GM12878 (cell line): Measurements from ENCODE around the gene IFT52. TPM values are rescaled to one million over a fixed set of nuclear protein-coding genes. Genes with fewer than 3 reads are reported as not detected.

ENCODE experiments used
- ATAC-seq: fragments of 200-7000 bp; cut with Tn5 transposase; 3 replicates; pipeline ENCODE4 v1.9.1; 2020; ENCODE audit warnings: mild to moderate bottlenecking, moderate library complexity
- BruUV-seq: library from RNA; stranded (reverse); fragments of 400-500 nt; replicated peaks from 2 replicates; lab custom pipeline; 2021; lab: Mats Ljungman, UMichigan
- CTCF ChIA-PET: fragments of 300-600 bp; sonication (Branson Sonifier 250); formaldehyde crosslinking; extraction: SDS; loops from one replicate; lab custom pipeline; 2021; ENCODE audit warnings: inconsistent platforms; lab: Yijun Ruan, JAX
- POLR2A ChIA-PET: fragments of 350-600 bp; formaldehyde crosslinking; extraction: SDS; loops from one replicate; lab custom pipeline; 2021; ENCODE audit warnings: inconsistent platforms; lab: Charles Lee
- RAD21 ChIA-PET: fragments of 300-600 bp; sonication (Branson Sonifier 250); formaldehyde crosslinking; loops from one replicate; lab custom pipeline; 2023; ENCODE audit warnings: antibody characterized with exemption; ENCODE audit not compliant: unreplicated experiment; lab: Charles Lee
- SMC1A ChIA-PET: fragments of 300-600 bp; sonication (Branson Sonifier 250); formaldehyde crosslinking; loops from one replicate; lab custom pipeline; 2023; ENCODE audit not compliant: unreplicated experiment, uncharacterized antibody; lab: Charles Lee
- DNase-seq: peaks from one replicate; pipeline ENCODE4 v3.0.0-alpha.2; 2011; ENCODE audit warnings: low read depth, low spot score
- FAIRE-seq: peaks from 3 replicates; lab custom pipeline; 2011; peaks lifted over from hg19 to GRCh38; lab: Jason Lieb, UNC
- H2AFZ ChIP-seq: 2 replicates; pipeline ENCODE4 v1.6.0; 2011; ENCODE audit warnings: low read depth, low read length, control low read depth; ENCODE audit not compliant: control insufficient read depth
- H3K27ac ChIP-seq: 2 replicates; pipeline ENCODE4 v1.5.1; 2011; ENCODE audit warnings: control low read depth; ENCODE audit not compliant: control insufficient read depth, insufficient read depth
- H3K27me3 ChIP-seq, 2 experiments: replicated peaks in 1 of 2; 2 replicates each; pipeline versions ENCODE4 v1.6.0 to v1.6.1; 2011; ENCODE audit warnings: low read length in 1 of 2; ENCODE audit not compliant: control insufficient read depth in 2 of 2, insufficient read depth in 2 of 2
- H3K36me3 ChIP-seq, 2 experiments: 2 replicates each; pipeline ENCODE4 v1.5.1; 2011; ENCODE audit warnings: low read length in 1 of 2; ENCODE audit not compliant: control insufficient read depth in 2 of 2, insufficient read depth in 2 of 2
- H3K4me1 ChIP-seq: 2 replicates; pipeline ENCODE4 v1.6.1; 2011; ENCODE audit warnings: mild to moderate bottlenecking, low read length, moderate library complexity, mixed read lengths; ENCODE audit not compliant: control insufficient read depth, insufficient read depth
- H3K4me2 ChIP-seq: 2 replicates; pipeline ENCODE4 v1.6.0; 2011; ENCODE audit warnings: control low read depth; ENCODE audit not compliant: control insufficient read depth, insufficient read depth
- H3K4me3 ChIP-seq: fragments of 200-600 bp; sonication (generic); 2 replicates; pipeline ENCODE4 v1.5.1; 2016
- H3K79me2 ChIP-seq: 2 replicates; pipeline ENCODE4 v1.6.0; 2011; ENCODE audit warnings: low read length; ENCODE audit not compliant: control insufficient read depth, insufficient read depth
- H3K9ac ChIP-seq: 2 replicates; pipeline ENCODE4 v1.8.0; 2011; ENCODE audit warnings: low read length, control low read depth, mixed read lengths; ENCODE audit not compliant: control insufficient read depth, insufficient read depth
- H3K9me3 ChIP-seq: replicated peaks from 3 replicates; pipeline ENCODE4 v1.5.1; 2011; ENCODE audit warnings: mild to moderate bottlenecking, low read length; ENCODE audit not compliant: control insufficient read depth, insufficient read depth
- H4K20me1 ChIP-seq: 2 replicates; pipeline ENCODE4 v1.6.0; 2011; ENCODE audit not compliant: control insufficient read depth, insufficient read depth
- CEBPB ChIP-seq, 2 experiments: fragments of 150-350 bp in 1 of 2; IDR thresholded peaks; 2 replicates each; pipeline ENCODE4 v1.6.1; 2012 to 2014; ENCODE audit warnings: low read depth in 2 of 2, low read length in 2 of 2, borderline replicate concordance in 1 of 2, inconsistent platforms in 1 of 2
- EZH2 ChIP-seq: IDR thresholded peaks from 2 replicates; pipeline ENCODE4 v1.6.1; 2012; ENCODE audit warnings: low read depth, mild to moderate bottlenecking, control low read depth, inconsistent platforms, low read length, borderline replicate concordance; ENCODE audit not compliant: control insufficient read depth
- KLF5 ChIP-seq: fragments of 450-650 bp; IDR thresholded peaks from 2 replicates; pipeline ENCODE4 v1.6.1; 2014; ENCODE audit warnings: mild to moderate bottlenecking; ENCODE audit not compliant: partially characterized antibody
- NR2F1 ChIP-seq: fragments of 450-650 bp; conservative IDR thresholded peaks from 2 replicates; pipeline ENCODE4 v1.6.1; 2017; ENCODE audit warnings: mild to moderate bottlenecking
- NRF1 ChIP-seq: conservative IDR thresholded peaks from 2 replicates; pipeline ENCODE4 v1.6.1; 2011; ENCODE audit warnings: mild to moderate bottlenecking, low read depth, low read length, improper control_type of control experiment
- PAX5 ChIP-seq: IDR thresholded peaks from 2 replicates; pipeline ENCODE4 v1.6.1; 2011; ENCODE audit warnings: low read depth, low read length, borderline replicate concordance
- RFX5 ChIP-seq: IDR thresholded peaks from 2 replicates; pipeline ENCODE4 v1.6.1; 2011; ENCODE audit warnings: low read depth, low read length, improper control_type of control experiment
- USF2 ChIP-seq: IDR thresholded peaks from 2 replicates; pipeline ENCODE4 v1.6.1; 2011; ENCODE audit warnings: low read depth, low read length, improper control_type of control experiment, borderline replicate concordance
- YY1 ChIP-seq: IDR thresholded peaks from 2 replicates; pipeline ENCODE4 v1.6.1; 2011; ENCODE audit warnings: low read depth, mild to moderate bottlenecking, low read length
- ZBTB33 ChIP-seq: fragments of 450-650 bp; IDR thresholded peaks from 2 replicates; pipeline ENCODE4 v1.6.1; 2017; ENCODE audit warnings: mild to moderate bottlenecking
- ZNF592 ChIP-seq: fragments of 450-650 bp; IDR thresholded peaks from 2 replicates; pipeline ENCODE4 v1.6.1; 2017; ENCODE audit warnings: mild to moderate bottlenecking, moderate library complexity
- WGBS: methylation state at CpG from one replicate; pipeline ENCODE4 v1.1.6; 2016; ENCODE audit warnings: low lambda C conversion rate; ENCODE audit not compliant: insufficient replicate concordance, insufficient coverage; ENCODE audit errors: missing lambda C conversion rate; 5-methylcytosine and 5-hydroxymethylcytosine counted together
- in situ Hi-C: fragments of 300-500 bp; cut with MboI; formaldehyde crosslinking; loops from 9 replicates; pipeline ENCODE4 v1.14.3; 2018; ENCODE audit warnings: mixed read lengths
- intact Hi-C: fragments of 100-400 bp; cut with micrococcal nuclease; formaldehyde crosslinking; loops from one replicate; pipeline ENCODE4 v1.14.2; 2022; ENCODE audit not compliant: unreplicated experiment
- polyA plus RNA-seq, 11 experiments: library from polyadenylated mRNA; depleted of rRNA in 4 of 11; unstranded in 6 of 11; stranded (reverse) in 5 of 11; fragments of >200 nt; fragmentation: Nextera tagmentation in 4 of 11; fragmentation: Illumina TruSeq in 1 of 11; extraction: Ambion mirVana in 4 of 11; extraction: Trizol in 1 of 11; gene quantifications; 1 replicate in 1 of 11; 2 replicates in 10 of 11; pipeline versions ENCODE4 v1.2.1 to v1.2.3, GENCODE V29; 2011 to 2016; ENCODE audit warnings: inconsistent platforms in 2 of 11, missing spikeins in 2 of 11, low read depth in 1 of 11
- total RNA-seq, 4 experiments: library from RNA; depleted of rRNA in 3 of 4; stranded (reverse); fragments of >200 nt in 3 of 4; fragmentation: Illumina TruSeq in 1 of 4; extraction: Trizol in 1 of 4; gene quantifications; 2 replicates each; pipeline versions ENCODE4 v1.2.1 to v1.2.3, GENCODE V29; 2013 to 2021

IFT52 gene
- total and polyA plus RNA-seq, 10 of the 15 experiments (the other 5 are each of a cell fraction or from before 2014, with no cell fraction given) = 18.1 to 30.5 (median 26.0) TPM

- CTCF ChIA-PET = interaction anchor here (0.7 to 2.0 kb wide), 2 partner anchors 128 to 185 kb away, joined by 3 to 16 read pairs; no protein-coding TSS in a partner anchor
- no peak for TF ChIP-seq RFX5
- TF ChIP-seq NR2F1 = no peak
- TF ChIP-seq USF2 = no peak
- no peak for TF ChIP-seq YY1
- no peak for TF ChIP-seq NRF1
- no peak for TF ChIP-seq CEBPB (IDR thresholded peaks at IDR 0.05; ENCODE audit: borderline replicate concordance in 1 of 2, low read depth in 2 of 2, low read length in 2 of 2)
- no peak for TF ChIP-seq KLF5
- no peak for TF ChIP-seq PAX5
- no peak for TF ChIP-seq ZBTB33
- no peak for TF ChIP-seq ZNF592
- no peak for TF ChIP-seq EZH2
- no peak overlapping the region for H3K4me3 ChIP-seq
- H3K79me2 ChIP-seq = no peaks in the 10 kb centered on the region
- H3K27ac ChIP-seq = no peak overlapping the region
- DNase-seq = no peak
- in situ Hi-C loops (no loop called here), intact Hi-C loops (no loop called here)
- H3K27me3 ChIP-seq = no peaks in the 10 kb centered on the region
- H3K4me1 ChIP-seq = no peaks in the 10 kb centered on the region
- no peak overlapping the region for H2AFZ ChIP-seq
- no TSS peak for BruUV-seq
- H3K4me2 ChIP-seq = no peak overlapping the region
- H4K20me1 ChIP-seq = no peaks in the 10 kb centered on the region
- H3K9ac ChIP-seq = no peak overlapping the region
- no peak for FAIRE-seq
- no peaks in the 10 kb centered on the region for H3K36me3 ChIP-seq
- POLR2A ChIA-PET = no interaction called here
- SMC1A ChIA-PET = no interaction called here
- ATAC-seq = no peak
- H3K9me3 ChIP-seq = no peaks in the 10 kb centered on the region
- 53% methylated on average over 7 of the region's 7 CpGs for WGBS
- RAD21 ChIA-PET = interaction anchor here (0.7 kb wide), 2 partner anchors 89 to 186 kb away, joined by 3 read pairs; no protein-coding TSS in a partner anchor
Measured at GRCh38 chr20:43563991-43564390, 26.7 kb upstream of the IFT52 start.
